ACC112 (cell line): ENCODE data around the gene NAPEPLD.
A peak's percentile ranks its signal among the peaks of the same experiment; 100 is the strongest.

Experiments
- H2AFZ ChIP-seq: fragments of 200-600 bp; sonication (generic); one replicate; pipeline ENCODE4 v1.6.0; 2017; ENCODE audit warnings: antibody characterized with exemption, low read length; ENCODE audit not compliant: unreplicated experiment
- H3K27ac ChIP-seq: fragments of 200-600 bp; sonication (generic); 2 replicates; pipeline ENCODE4 v1.5.1; 2014; ENCODE audit warnings: low read depth, mild to moderate bottlenecking, antibody characterized with exemption, low read length, moderate library complexity
- H3K27me3 ChIP-seq: fragments of 200-600 bp; sonication (generic); 2 replicates; pipeline ENCODE4 v1.6.1; 2014; ENCODE audit warnings: mild to moderate bottlenecking, antibody characterized with exemption, low read length, moderate library complexity, mixed read lengths; ENCODE audit not compliant: insufficient read depth
- H3K36me3 ChIP-seq: fragments of 200-600 bp; sonication (generic); 2 replicates; pipeline ENCODE4 v1.6.1; 2016; ENCODE audit warnings: mild to moderate bottlenecking, antibody characterized with exemption, low read length, moderate library complexity, mixed read lengths; ENCODE audit not compliant: insufficient read depth
- H3K4me1 ChIP-seq: fragments of 200-600 bp; sonication (generic); one replicate; pipeline ENCODE4 v1.6.1; 2016; ENCODE audit warnings: low read length, mixed read lengths; ENCODE audit not compliant: insufficient read depth, unreplicated experiment, control insufficient read depth
- H3K4me3 ChIP-seq: fragments of 200-600 bp; sonication (generic); 2 replicates; pipeline ENCODE4 v1.5.1; 2014; ENCODE audit warnings: mild to moderate bottlenecking, low read depth, low read length
- H3K79me2 ChIP-seq: fragments of 200-600 bp; sonication (generic); one replicate; pipeline ENCODE4 v1.6.0; 2016; ENCODE audit warnings: low read length; ENCODE audit not compliant: control insufficient read depth, unreplicated experiment, insufficient read depth

NAPEPLD gene

GRCh38 chr7:103124429-103124979 lies 24.4 kb downstream of the NAPEPLD start:
- H3K79me2 ChIP-seq = no peaks in the 10 kb centered on the region
- peaks cover 12% of the 10 kb centered on the region; the same call in 1 of the 2 replicates for H3K36me3 ChIP-seq
- no peaks in the 10 kb centered on the region for H3K27me3 ChIP-seq
- H3K27ac ChIP-seq = no peak overlapping the region
- no peaks in the 10 kb centered on the region for H3K4me1 ChIP-seq
- H2AFZ ChIP-seq = no peak overlapping the region
- H3K4me3 ChIP-seq = no peak overlapping the region

GRCh38 chr7:103123529-103123928 lies 25.4 kb downstream of the NAPEPLD start:
- Histone ChIP-seq H3K27ac (no peak overlapping the region), H3K79me2 (no peaks in the 10 kb centered on the region), H3K4me1 (no peaks in the 10 kb centered on the region), H2AFZ (no peak overlapping the region), H3K4me3 (no peak overlapping the region), H3K36me3 (peaks cover 12% of the 10 kb centered on the region; the same call in 1 of the 2 replicates), H3K27me3 (no peaks in the 10 kb centered on the region)

DNA sequence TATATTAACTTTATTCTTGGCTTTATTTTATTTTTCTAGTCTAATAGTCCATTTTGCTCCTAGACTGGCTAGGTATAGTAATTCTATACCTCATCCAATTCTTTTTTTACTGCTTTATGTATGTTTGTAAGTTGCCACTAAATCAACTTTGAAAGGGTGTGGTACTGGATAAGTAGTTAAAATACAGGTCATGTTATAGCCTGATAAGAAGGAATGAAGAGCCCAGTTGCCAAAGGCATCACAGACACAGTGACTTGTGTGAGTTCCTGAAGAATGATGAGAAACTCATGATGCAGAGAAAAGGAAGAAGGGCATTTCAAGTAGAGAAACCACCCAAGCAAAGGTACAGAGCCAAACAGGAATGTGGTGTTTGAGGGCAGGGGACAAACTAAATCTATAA lies 27.3 kb downstream of the NAPEPLD start:
- Histone ChIP-seq H3K27ac (no peak overlapping the region), H3K4me3 (no peak overlapping the region), H3K36me3 (peaks cover 5% of the 10 kb centered on the region; the same call in 1 of the 2 replicates), H2AFZ (no peak overlapping the region), H3K4me1 (no peaks in the 10 kb centered on the region), H3K79me2 (no peaks in the 10 kb centered on the region), H3K27me3 (no peaks in the 10 kb centered on the region)

GRCh38 chr7:103120362-103120761 lies 28.5 kb downstream of the NAPEPLD start:
- Histone ChIP-seq H2AFZ (no peak overlapping the region), H3K27ac (no peak overlapping the region), H3K27me3 (no peaks in the 10 kb centered on the region), H3K4me3 (no peak overlapping the region), H3K36me3 (peaks cover 5% of the 10 kb centered on the region; the same call in 1 of the 2 replicates), H3K4me1 (no peaks in the 10 kb centered on the region), H3K79me2 (no peaks in the 10 kb centered on the region)

DNA sequence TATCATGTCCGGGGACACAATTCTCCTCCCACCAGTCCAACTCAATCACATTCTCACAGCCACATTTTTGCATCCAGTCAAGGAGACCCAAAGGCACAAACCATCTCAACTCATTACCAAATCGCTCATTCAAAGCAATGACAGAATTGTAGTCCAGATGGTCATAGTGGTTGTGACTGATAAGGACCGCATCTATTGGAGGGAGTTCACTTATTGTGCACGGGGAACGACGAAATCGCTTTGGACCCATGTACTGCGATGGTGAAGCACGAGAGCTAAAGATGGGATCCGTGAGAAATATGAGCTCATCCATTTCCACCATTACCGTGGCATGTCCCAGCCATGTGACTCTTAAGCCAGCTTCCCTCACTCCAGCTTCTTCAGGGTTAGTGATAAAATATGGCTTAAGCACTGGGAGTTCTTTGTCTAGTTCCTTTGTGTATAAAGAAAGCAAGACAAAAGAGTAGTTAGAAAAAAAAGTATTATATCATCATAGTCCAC lies 29.1 kb downstream of the NAPEPLD start:
- H3K27ac ChIP-seq = no peak overlapping the region
- H3K27me3 ChIP-seq = no peaks in the 10 kb centered on the region
- H3K36me3 ChIP-seq = peaks cover 5% of the 10 kb centered on the region; the same call in 1 of the 2 replicates
- H2AFZ ChIP-seq = no peak overlapping the region
- no peak overlapping the region for H3K4me3 ChIP-seq
- no peaks in the 10 kb centered on the region for H3K4me1 ChIP-seq
- H3K79me2 ChIP-seq = no peaks in the 10 kb centered on the region

- Histone ChIP-seq H3K27ac (no peak overlapping the region), H3K79me2 (no peaks in the 10 kb centered on the region), H3K4me3 (no peak overlapping the region), H2AFZ (no peak overlapping the region), H3K36me3 (peaks cover 5% of the 10 kb centered on the region; the same call in 1 of the 2 replicates), H3K27me3 (no peaks in the 10 kb centered on the region), H3K4me1 (peaks cover 10% of the 10 kb centered on the region)
These were observed 31.4 kb downstream of the NAPEPLD start for GRCh38 chr7:103117465-103117864.

DNA sequence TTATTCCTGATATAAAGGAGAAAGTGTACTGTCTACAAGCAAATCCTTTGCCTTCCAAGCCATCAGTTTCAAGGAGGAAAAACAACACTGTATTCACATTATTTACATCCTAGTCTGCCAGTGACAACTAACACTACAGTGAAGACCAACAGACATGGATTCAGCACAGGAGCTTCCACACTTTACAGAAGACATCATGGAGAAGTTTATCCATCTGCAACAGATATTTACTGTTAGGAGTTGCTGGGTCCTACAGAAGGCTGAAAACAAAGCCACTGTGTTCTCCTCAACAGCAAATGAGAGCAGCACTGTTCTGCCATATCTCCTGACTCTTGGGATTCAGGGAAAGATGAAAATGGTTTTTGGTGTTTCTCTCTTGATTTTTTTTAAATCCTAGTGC lies 31.9 kb downstream of the NAPEPLD start:
- no peak overlapping the region for H3K4me3 ChIP-seq
- H3K36me3 ChIP-seq = peaks cover 5% of the 10 kb centered on the region; the same call in 1 of the 2 replicates
- no peak overlapping the region for H3K27ac ChIP-seq

DNA sequence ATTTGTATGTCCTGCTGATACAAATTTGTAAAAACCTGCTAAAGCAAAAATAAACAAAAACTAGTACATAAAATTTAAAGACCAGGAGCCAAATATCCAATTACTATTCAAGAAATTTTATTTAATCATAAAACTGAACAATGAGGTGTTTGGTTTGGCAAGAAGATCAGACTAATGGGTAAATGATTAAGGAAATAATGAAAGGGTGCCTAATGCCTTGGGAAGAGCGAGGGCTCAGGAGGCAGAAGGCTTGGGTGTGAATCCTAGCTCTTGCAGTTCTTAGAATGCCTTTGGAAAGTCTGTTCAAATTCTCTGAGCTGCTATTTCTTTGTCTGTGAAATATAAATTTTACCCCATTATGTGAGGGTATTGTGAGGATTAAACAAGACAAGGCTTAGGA lies 32.4 kb downstream of the NAPEPLD start:
- Histone ChIP-seq H3K79me2 (no peaks in the 10 kb centered on the region), H3K36me3 (peaks cover 5% of the 10 kb centered on the region; the same call in 1 of the 2 replicates), H2AFZ (no peak overlapping the region), H3K27me3 (no peaks in the 10 kb centered on the region), H3K27ac (no peak overlapping the region), H3K4me1 (peaks cover 10% of the 10 kb centered on the region), H3K4me3 (no peak overlapping the region)

More for the DNA sequence above, 31.9 kb downstream of the NAPEPLD start:
- no peaks in the 10 kb centered on the region for H3K27me3 ChIP-seq
- H3K79me2 ChIP-seq = no peaks in the 10 kb centered on the region
- H2AFZ ChIP-seq = no peak overlapping the region
- H3K4me1 ChIP-seq = peaks cover 10% of the 10 kb centered on the region

- no peak overlapping the region for H3K27ac ChIP-seq
- no peak overlapping the region for H3K4me3 ChIP-seq
- H3K36me3 ChIP-seq = peaks cover 5% of the 10 kb centered on the region; the same call in 1 of the 2 replicates
- no peaks in the 10 kb centered on the region for H3K79me2 ChIP-seq
- H2AFZ ChIP-seq = no peak overlapping the region
- no peaks in the 10 kb centered on the region for H3K27me3 ChIP-seq
- peaks cover 10% of the 10 kb centered on the region for H3K4me1 ChIP-seq
These were observed 33.1 kb downstream of the NAPEPLD start for GRCh38 chr7:103115771-103116170.

DNA sequence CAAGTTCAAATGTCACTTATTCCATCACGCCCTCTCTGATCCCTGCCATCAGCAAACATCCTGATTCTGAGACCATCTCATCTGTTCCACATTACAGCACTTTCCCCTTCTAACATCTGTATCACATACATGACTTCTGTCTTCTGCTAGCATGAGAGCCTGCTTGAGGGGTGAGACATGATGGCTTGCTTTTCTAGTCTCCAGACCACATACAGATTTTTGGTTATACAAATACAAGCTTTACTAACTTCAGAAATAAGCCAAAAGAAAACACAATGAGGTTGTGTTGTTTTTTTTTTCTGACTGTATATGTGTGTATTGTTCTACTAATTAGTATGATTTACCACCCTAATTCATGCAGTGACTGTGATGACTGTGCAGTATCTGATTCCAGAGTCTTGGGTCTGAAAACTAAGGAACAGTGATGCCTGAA lies 34.3 kb downstream of the NAPEPLD start:
- Histone ChIP-seq H2AFZ (no peak overlapping the region), H3K36me3 (no peaks in the 10 kb centered on the region; the same call in 1 of the 2 replicates), H3K27ac (no peak overlapping the region)

GRCh38 chr7:103113164-103113563 lies 35.7 kb downstream of the NAPEPLD start:
- no peaks in the 10 kb centered on the region for H3K27me3 ChIP-seq
- no peaks in the 10 kb centered on the region; the same call in 1 of the 2 replicates for H3K36me3 ChIP-seq
- peak overlapping the region; percentile 24 for H3K27ac ChIP-seq
- no peak overlapping the region for H2AFZ ChIP-seq
- no peak overlapping the region for H3K4me3 ChIP-seq
- H3K4me1 ChIP-seq = peaks cover 10% of the 10 kb centered on the region
- H3K79me2 ChIP-seq = no peaks in the 10 kb centered on the region

More for the DNA sequence above, 34.3 kb downstream of the NAPEPLD start:
- Histone ChIP-seq H3K27me3 (no peaks in the 10 kb centered on the region), H3K4me1 (peaks cover 10% of the 10 kb centered on the region), H3K79me2 (no peaks in the 10 kb centered on the region), H3K4me3 (no peak overlapping the region)
